ENCODE measurements around the gene RAP2C.
"Not testable (repeated sequence)": the region's sequence is repeated elsewhere in the genome, so short reads cannot be mapped to it uniquely, and the experiment has no call there.

RAP2C gene

GRCh38 chrX:132199941-132200340 is 19.3 kb downstream of the RAP2C start:
- DNase-seq (ENCODE audit: low read depth), result no peak

GRCh38 chrX:132193872-132194574 is 25.2 kb downstream of the RAP2C start:
- no peak for DNase-seq (ENCODE audit: low read depth)

- no peak for DNase-seq (ENCODE audit: low read depth)
Measured at GRCh38 chrX:132191938-132192337, 27.3 kb downstream of the RAP2C start.

GRCh38 chrX:132188175-132188574 is 31.1 kb downstream of the RAP2C start:
- DNase-seq (ENCODE audit: low read depth), result no peak

GRCh38 chrX:132187451-132187850 is 31.8 kb downstream of the RAP2C start:
- no peak for DNase-seq (ENCODE audit: low read depth)

- DNase-seq (ENCODE audit: low read depth), result no peak
Measured at GRCh38 chrX:132184871-132185270, 34.4 kb downstream of the RAP2C start.

GRCh38 chrX:132181364-132181763 is 37.9 kb downstream of the RAP2C start:
- no peak for DNase-seq (ENCODE audit: low read depth)

- DNase-seq (ENCODE audit: low read depth), result no peak
Measured at GRCh38 chrX:132180929-132181328, 38.3 kb downstream of the RAP2C start.

- no peak for DNase-seq (ENCODE audit: low read depth)
Measured at GRCh38 chrX:132173647-132174046, 45.6 kb downstream of the RAP2C start.

- no peak for DNase-seq (ENCODE audit: low read depth)
Measured at GRCh38 chrX:132171881-132172280, 47.4 kb downstream of the RAP2C start.

- no peak for DNase-seq (ENCODE audit: low read depth)
Measured at GRCh38 chrX:132171478-132171877, 47.8 kb downstream of the RAP2C start.

- DNase-seq (ENCODE audit: low read depth), result no peak
Measured at GRCh38 chrX:132169554-132169953, 49.7 kb downstream of the RAP2C start.

- DNase-seq (ENCODE audit: low read depth), result no peak
Measured at GRCh38 chrX:132165651-132166050, 53.6 kb downstream of the RAP2C start.

- no peak for DNase-seq (ENCODE audit: low read depth)
Measured at GRCh38 chrX:132165005-132165404, 54.2 kb downstream of the RAP2C start.

GRCh38 chrX:132163094-132163493 is 56.2 kb downstream of the RAP2C start:
- not testable (repeated sequence) for DNase-seq (ENCODE audit: low read depth)

GRCh38 chrX:132153166-132153565 is 66.1 kb downstream of the RAP2C start:
- no peak for DNase-seq (ENCODE audit: low read depth)

Data from CMK (cell line).